ENCODE data around the gene TPM2. TPM values are rescaled to one million over a fixed set of nuclear protein-coding genes. Genes with fewer than 3 reads are reported as not detected.

The TPM2 gene
- total RNA-seq, 8 experiments from 2014 or later, result 6.1 to 470 (median 68.3) TPM

DNA sequence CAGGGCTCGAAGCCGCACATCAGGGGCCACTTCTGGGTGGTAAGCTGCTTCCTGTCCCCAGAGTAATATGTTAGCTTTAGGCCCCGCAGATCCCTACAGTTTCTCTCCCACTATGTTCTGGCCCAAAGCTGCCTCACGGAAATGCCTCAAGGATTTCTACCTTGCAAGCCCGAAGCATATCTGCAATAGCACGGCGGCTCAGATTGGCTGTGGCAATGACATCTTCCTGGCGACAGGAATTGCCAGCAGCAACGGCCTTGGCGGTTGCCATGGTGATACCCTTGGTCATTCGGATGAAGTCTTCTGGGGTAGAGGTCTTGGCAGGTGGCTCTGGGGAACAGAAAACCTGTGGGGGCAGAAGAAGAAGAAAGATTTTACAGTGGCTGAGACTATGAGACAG is 10.3 kb upstream of the TPM2 start:
- no peak overlapping the region for H3K4me3 ChIP-seq
- no peaks in the 10 kb centered on the region for H3K4me1 ChIP-seq (replicated peaks in 1 of 2)
- WGBS, 10 experiments, result 69 to 100% (median 96%) methylated on average over 1 to 6 of the region's 11 CpGs; no CpG with 5 or more reads in 3 of the 10 experiments
- in situ Hi-C loops (cut with MboI; ENCODE audit: low pct_unique_long_range_greater_than_20kb in 2 of 9, low sequenced_read_pairs in 9 of 9, unreplicated experiment in 9 of 9), result no loop called here
- no peak for ATAC-seq (replicated peaks in 6 of 8)
- H3K27ac ChIP-seq, result no peak overlapping the region

DNA sequence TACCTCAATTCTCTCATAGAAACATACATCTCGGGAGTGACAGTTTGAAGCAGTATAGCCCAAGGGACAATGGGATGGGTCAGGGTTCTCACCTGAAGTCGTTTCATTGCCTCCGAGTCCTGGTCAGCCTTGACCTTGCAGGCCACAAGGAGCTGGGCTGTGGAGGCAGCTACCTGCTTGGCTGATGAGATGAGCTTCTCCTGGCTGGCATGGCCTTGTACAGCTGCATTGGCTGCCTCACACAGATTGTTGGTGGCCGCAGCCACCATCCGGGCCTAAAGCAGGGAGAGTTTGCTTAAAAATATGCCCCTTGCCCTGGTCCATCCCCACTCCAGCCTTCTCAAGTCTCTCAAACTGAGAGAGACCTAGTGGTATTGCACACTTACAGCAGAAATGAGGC is 8.5 kb upstream of the TPM2 start:
- 83 to 100% (median 96%) methylated on average over 1 to 4 of the region's 5 CpGs; no CpG with 5 or more reads in 4 of the 10 experiments for WGBS, 10 experiments
- Histone ChIP-seq H3K4me1 (replicated peaks in 1 of 2) (no peaks in the 10 kb centered on the region), H3K4me3 (no peak overlapping the region), H3K27ac (no peak overlapping the region)
- in situ Hi-C loops (cut with MboI; ENCODE audit: low pct_unique_long_range_greater_than_20kb in 2 of 9, low sequenced_read_pairs in 9 of 9, unreplicated experiment in 9 of 9), result no loop called here
- ATAC-seq (replicated peaks in 6 of 8), result no peak

DNA sequence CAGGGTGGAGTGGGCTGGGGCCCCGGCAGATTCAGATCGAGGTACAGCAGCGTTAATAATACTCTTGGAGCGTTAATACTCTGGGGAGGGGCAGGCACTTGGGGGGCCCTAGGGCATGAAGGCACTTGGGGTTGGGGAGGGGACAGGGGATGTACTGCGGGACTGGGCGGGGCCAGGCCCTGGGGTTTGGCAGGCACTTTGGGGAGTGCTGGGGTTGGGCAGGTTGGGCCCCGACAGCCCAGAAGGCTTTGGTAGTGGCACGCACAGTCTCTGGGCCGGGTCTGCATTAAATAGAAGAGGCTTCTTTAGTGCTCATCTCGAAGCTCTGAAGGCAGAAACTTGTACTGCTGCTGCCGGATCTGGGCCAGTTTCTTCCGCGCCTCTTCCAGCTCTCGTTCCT is 7.8 kb upstream of the TPM2 start:
- Histone ChIP-seq H3K4me3 (no peak overlapping the region), H3K27ac (no peak overlapping the region), H3K4me1 (replicated peaks in 1 of 2) (no peaks in the 10 kb centered on the region)
- ATAC-seq (replicated peaks in 6 of 8), result peak in 3 of 8 experiments; percentile 13 to 35 (median 22)
- in situ Hi-C loops (cut with MboI; ENCODE audit: low pct_unique_long_range_greater_than_20kb in 2 of 9, low sequenced_read_pairs in 9 of 9, unreplicated experiment in 9 of 9), result no loop called here
- WGBS, 10 experiments, result 60 to 100% (median 82%) methylated on average over 2 to 5 of the region's 14 CpGs; no CpG with 5 or more reads in 6 of the 10 experiments

DNA sequence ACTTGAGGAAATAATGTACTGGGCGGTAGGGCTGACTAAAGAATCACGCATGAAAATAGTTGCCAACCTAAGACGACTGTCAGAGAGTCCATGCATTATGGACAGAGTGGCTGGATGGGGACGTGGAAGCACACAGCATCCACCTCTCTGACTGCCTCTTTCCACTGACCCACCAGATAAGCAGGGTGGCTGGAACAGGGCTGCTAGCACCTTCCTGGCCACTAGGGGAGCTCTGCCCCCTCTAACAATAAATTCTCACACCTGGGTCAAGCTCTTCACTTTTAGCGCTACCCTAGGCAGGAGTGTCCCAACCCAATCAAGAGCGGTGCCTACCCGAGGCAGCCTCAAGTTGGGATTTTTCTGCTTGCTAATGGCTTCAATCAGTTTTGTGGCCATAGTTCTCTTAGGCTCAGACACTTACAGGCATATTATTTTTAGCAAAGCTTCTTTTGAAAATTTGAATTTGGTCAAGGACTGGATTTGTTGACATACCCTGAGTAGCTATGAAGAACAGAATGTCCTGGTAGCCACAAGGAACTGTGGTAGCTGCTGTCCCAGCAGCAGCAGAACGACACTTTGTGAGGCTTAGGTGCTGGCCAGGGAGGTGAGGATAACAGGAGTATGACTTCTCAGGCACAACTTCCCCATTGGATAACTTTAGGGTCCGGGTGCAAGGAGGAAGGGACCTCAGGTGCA is 6.9 kb upstream of the TPM2 start:
- WGBS, 10 experiments, result 10 to 62% (median 41%) methylated on average over 2 to 8 of the region's 9 CpGs; no CpG with 5 or more reads in 2 of the 10 experiments
- Histone ChIP-seq H3K4me1 (replicated peaks in 1 of 2) (no peaks in the 10 kb centered on the region), H3K27ac (no peak overlapping the region), H3K4me3 (no peak overlapping the region)
- ATAC-seq (replicated peaks in 6 of 8), result peak; percentile 67 to 85 (median 76)
- in situ Hi-C loops (cut with MboI; ENCODE audit: low pct_unique_long_range_greater_than_20kb in 2 of 9, low sequenced_read_pairs in 9 of 9, unreplicated experiment in 9 of 9), result no loop called here

GRCh38 chr9:35695943-35696401 is 6.2 kb upstream of the TPM2 start:
- Histone ChIP-seq H3K27ac (no peak overlapping the region), H3K4me1 (replicated peaks in 1 of 2) (peaks cover 0 to 3% of the 10 kb centered on the region in 2 donors), H3K4me3 (no peak overlapping the region)
- in situ Hi-C loops (cut with MboI; ENCODE audit: low pct_unique_long_range_greater_than_20kb in 2 of 9, low sequenced_read_pairs in 9 of 9, unreplicated experiment in 9 of 9), result no loop called here
- WGBS, 10 experiments, result 90 to 100% (median 100%) methylated on average over 1 to 2 of the region's 3 CpGs; no CpG with 5 or more reads in 4 of the 10 experiments
- ATAC-seq (replicated peaks in 6 of 8), result peak in 1 of 8 experiments; percentile 5

GRCh38 chr9:35691757-35692301 is 2.1 kb upstream of the TPM2 start:
- no peak for ATAC-seq (replicated peaks in 6 of 8)
- Histone ChIP-seq H3K4me1 (replicated peaks in 1 of 2) (peaks cover 0 to 18% of the 10 kb centered on the region in 2 donors), H3K27ac (no peak overlapping the region), H3K4me3 (no peak overlapping the region)
- WGBS, 10 experiments, result 50 to 93% (median 74%) methylated on average over 2 to 11 of the region's 13 CpGs; no CpG with 5 or more reads in 1 of the 10 experiments
- in situ Hi-C loops (cut with MboI; ENCODE audit: low pct_unique_long_range_greater_than_20kb in 2 of 9, low sequenced_read_pairs in 9 of 9, unreplicated experiment in 9 of 9), result no loop called here

GRCh38 chr9:35691334-35691650 is 1.6 kb upstream of the TPM2 start:
- peak in 1 of 8 experiments; percentile 13 for ATAC-seq (replicated peaks in 6 of 8)
- peaks cover 0 to 18% of the 10 kb centered on the region in 2 donors for H3K4me1 ChIP-seq (replicated peaks in 1 of 2)
- WGBS, 10 experiments, result 30 to 100% (median 56%) methylated on average over 1 to 4 of the region's 10 CpGs; no CpG with 5 or more reads in 7 of the 10 experiments
- in situ Hi-C loops (cut with MboI; ENCODE audit: low pct_unique_long_range_greater_than_20kb in 2 of 9, low sequenced_read_pairs in 9 of 9, unreplicated experiment in 9 of 9), result no loop called here
- H3K27ac ChIP-seq, result no peak overlapping the region
- peak overlapping the region in 4 of 5 donors; percentile 29 to 45 (median 41) for H3K4me3 ChIP-seq

DNA sequence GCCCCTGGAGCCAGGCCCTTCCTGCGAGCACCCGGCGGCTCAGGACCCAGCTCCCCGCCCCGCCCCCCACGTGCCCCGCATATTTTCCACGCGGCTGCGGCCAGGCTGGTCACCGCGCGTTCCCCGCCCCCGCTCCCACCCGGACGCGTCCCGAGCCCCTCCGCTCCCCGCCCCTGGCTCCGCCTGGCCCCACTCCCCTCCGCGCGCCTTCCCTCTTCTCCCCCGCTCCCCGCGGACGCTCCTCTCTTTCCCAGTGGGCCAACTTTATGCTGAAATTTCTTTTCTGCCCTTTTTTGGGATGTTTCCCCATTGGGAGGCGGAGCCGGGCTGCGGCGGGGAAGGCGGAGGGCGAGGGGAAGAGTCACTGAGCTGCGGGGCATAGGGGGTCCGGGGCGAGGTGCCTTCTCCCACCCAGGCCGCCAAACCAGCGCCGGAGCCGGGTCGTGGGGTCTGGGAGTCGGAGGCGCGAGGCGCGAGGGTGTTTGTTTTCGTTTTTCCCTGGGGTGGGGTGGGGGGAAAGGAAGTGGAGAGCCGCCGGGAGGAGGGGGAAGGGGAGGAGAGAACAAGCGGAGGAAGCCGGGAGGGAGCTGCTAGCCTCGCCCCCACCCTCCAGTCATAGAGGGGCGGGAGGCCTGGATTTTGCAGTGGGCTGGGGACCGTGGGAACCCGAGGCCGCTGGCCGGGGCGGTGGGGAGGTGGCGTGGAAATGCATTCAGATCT is 1.0 kb upstream of the TPM2 start:
- in situ Hi-C loops (cut with MboI; ENCODE audit: low pct_unique_long_range_greater_than_20kb in 2 of 9, low sequenced_read_pairs in 9 of 9, unreplicated experiment in 9 of 9), result no loop called here
- Histone ChIP-seq H3K4me1 (replicated peaks in 1 of 2) (peaks cover 0 to 18% of the 10 kb centered on the region in 2 donors), H3K4me3 (peak overlapping the region; percentile 23 to 45 (median 37)), H3K27ac (no peak overlapping the region)
- WGBS, 10 experiments, result no CpG with 5 or more reads among the region's 61 CpGs
- peak; percentile 49 to 66 (median 59) for ATAC-seq (replicated peaks in 6 of 8)

DNA sequence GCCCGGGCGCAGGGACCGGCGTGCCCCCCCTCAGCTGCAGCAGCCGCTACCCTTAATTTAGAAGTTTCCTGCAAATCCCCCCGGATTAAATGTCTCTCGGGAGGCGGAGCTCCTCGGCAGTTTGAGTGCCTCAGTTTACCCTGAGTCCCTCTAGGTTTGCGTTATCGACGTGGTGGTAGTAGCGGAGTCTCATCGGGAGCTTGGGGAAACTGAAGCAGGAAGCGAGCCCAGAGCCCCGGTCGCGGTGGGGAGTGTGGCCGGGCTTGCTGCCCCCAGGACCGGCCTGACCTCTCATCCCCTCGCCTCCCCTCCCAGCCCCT is 529 bp upstream of the TPM2 start:
- WGBS, 10 experiments, result 0 to 1% methylated on average over 2 to 13 of the region's 21 CpGs; no CpG with 5 or more reads in 8 of the 10 experiments
- in situ Hi-C loops (cut with MboI; ENCODE audit: low pct_unique_long_range_greater_than_20kb in 2 of 9, low sequenced_read_pairs in 9 of 9, unreplicated experiment in 9 of 9), result no loop called here
- Histone ChIP-seq H3K4me1 (replicated peaks in 1 of 2) (peaks cover 0 to 18% of the 10 kb centered on the region in 2 donors), H3K27ac (no peak overlapping the region), H3K4me3 (peak overlapping the region; percentile 23 to 45 (median 37))
- no peak for ATAC-seq (replicated peaks in 6 of 8)

- no peak overlapping the region for H3K27ac ChIP-seq
- in situ Hi-C loops (cut with MboI; ENCODE audit: low pct_unique_long_range_greater_than_20kb in 2 of 9, low sequenced_read_pairs in 9 of 9, unreplicated experiment in 9 of 9), result no loop called here
- H3K4me1 ChIP-seq (replicated peaks in 1 of 2), result peaks cover 0 to 18% of the 10 kb centered on the region in 2 donors
- H3K4me3 ChIP-seq, result peak overlapping the region in 1 of 5 donors; percentile 45
- WGBS, 10 experiments, result 0 to 100% (median 13%) methylated on average over 1 to 6 of the region's 12 CpGs; no CpG with 5 or more reads in 3 of the 10 experiments
- peak in 3 of 8 experiments; percentile 3 to 11 (median 7) for ATAC-seq (replicated peaks in 6 of 8)
Observed at GRCh38 chr9:35688558-35689541, 875 bp downstream of the TPM2 start.

DNA sequence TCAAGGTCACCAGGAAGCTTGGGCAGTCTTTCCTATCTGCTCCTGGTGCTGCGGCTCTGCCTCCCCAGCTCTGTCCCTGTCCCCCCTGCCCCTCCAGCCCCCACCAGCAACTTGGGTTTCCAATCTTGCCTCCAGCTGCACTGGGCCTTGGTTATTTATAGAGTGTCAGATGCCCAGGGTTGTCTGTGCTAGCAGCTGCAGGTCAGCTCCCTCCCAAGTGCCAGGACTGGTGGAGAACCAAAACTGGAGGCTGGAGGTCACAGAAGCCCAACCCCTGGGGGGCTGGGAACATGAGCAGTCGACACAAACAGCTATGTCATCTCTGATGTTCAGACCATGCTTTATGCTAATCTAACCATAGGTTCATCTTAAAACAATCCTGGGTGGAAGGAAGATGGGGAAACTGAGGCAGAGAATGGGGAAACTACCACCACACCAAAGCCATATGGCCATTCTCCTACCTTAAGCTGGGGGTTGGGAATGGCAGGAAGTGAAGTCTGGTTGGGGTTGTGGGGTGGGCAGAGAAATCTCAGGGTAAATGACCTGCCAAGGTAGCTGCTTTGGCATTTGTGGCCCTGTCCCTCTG is 1.7 kb downstream of the TPM2 start:
- ATAC-seq (replicated peaks in 6 of 8), result no peak
- Histone ChIP-seq H3K27ac (no peak overlapping the region), H3K4me3 (no peak overlapping the region), H3K4me1 (replicated peaks in 1 of 2) (peaks cover 0 to 18% of the 10 kb centered on the region in 2 donors)
- in situ Hi-C loops (cut with MboI; ENCODE audit: low pct_unique_long_range_greater_than_20kb in 2 of 9, low sequenced_read_pairs in 9 of 9, unreplicated experiment in 9 of 9), result no loop called here
- 40 to 100% (median 60%) methylated on average over 1 of the region's 2 CpGs; no CpG with 5 or more reads in 7 of the 10 experiments for WGBS, 10 experiments

DNA sequence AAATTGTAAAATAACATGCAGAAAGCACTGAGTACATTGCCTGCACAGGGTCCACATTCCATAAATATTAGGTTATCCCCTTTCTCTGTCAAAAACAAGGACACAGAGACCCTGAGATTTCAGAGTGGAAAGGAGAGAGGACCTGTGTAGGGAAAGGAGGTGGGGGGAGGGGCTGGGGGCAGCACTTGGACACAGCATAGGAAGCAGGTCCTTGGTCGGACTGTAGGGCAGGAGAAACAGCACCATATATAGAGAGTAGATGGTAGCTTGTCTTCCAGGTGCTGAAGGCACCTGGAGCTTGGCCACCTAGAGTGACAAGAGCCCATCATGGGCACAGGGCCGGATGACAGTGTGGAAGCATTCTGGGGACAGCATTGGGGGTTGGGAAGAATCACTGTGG is 2.4 kb downstream of the TPM2 start:
- no peak overlapping the region for H3K27ac ChIP-seq
- in situ Hi-C loops (cut with MboI; ENCODE audit: low pct_unique_long_range_greater_than_20kb in 2 of 9, low sequenced_read_pairs in 9 of 9, unreplicated experiment in 9 of 9), result no loop called here
- H3K4me3 ChIP-seq, result no peak overlapping the region
- WGBS, 10 experiments, result 40 to 100% (median 86%) methylated on average over 1 to 2 of the region's 2 CpGs; no CpG with 5 or more reads in 6 of the 10 experiments
- peaks cover 0 to 18% of the 10 kb centered on the region in 2 donors for H3K4me1 ChIP-seq (replicated peaks in 1 of 2)
- ATAC-seq (replicated peaks in 6 of 8), result no peak

Data from motor neuron (in vitro differentiated cells).